Measurements from ENCODE around the gene MEF2D.

The MEF2D gene

GRCh38 chr1:156423422-156424352 is 76.9 kb downstream of the MEF2D start:
- H3K27ac ChIP-seq (ENCODE audit: extremely low read depth, low read depth, low read length): no peak overlapping the region
- CTCF ChIA-PET: interaction anchor here (0.9 to 2.6 kb wide), 10 partner anchors 8 to 41 kb away, joined by 3 to 14 read pairs (median 5); no protein-coding TSS in a partner anchor
- H3K36me3 ChIP-seq (ENCODE audit: control insufficient read depth in 2 of 2, insufficient read depth in 1 of 2, low read length in 2 of 2): no peaks in the 10 kb centered on the region
- TF ChIP-seq ZNF335 (tag by site-specific recombination; conservative IDR thresholded peaks at IDR 0.05) (no peak), ZNF211 (tag by site-specific recombination; IDR thresholded peaks at IDR 0.05; ENCODE audit: low read depth) (no peak), ZSCAN30 (tag by site-specific recombination; IDR thresholded peaks at IDR 0.05) (no peak), ZNF747 (tag by site-specific recombination; IDR thresholded peaks at IDR 0.05) (no peak), YY2 (tag by site-specific recombination; IDR thresholded peaks at IDR 0.05) (no peak), GLI4 (tag by site-specific recombination; IDR thresholded peaks at IDR 0.05) (no peak), KLF9 (tag by site-specific recombination; IDR thresholded peaks at IDR 0.05; ENCODE audit: low read depth) (no peak), ZNF48 (tag by site-specific recombination; IDR thresholded peaks at IDR 0.05) (no peak), ZNF560 (tag by site-specific recombination; IDR thresholded peaks at IDR 0.05; ENCODE audit: borderline replicate concordance) (no peak), ZNF792 (tag by site-specific recombination; IDR thresholded peaks at IDR 0.05) (no peak), TRIM28 (IDR thresholded peaks at IDR 0.05; ENCODE audit: borderline replicate concordance, low read length) (no peak), ZNF610 (tag by site-specific recombination; IDR thresholded peaks at IDR 0.05; ENCODE audit: borderline replicate concordance) (no peak), SP2 (tag by site-specific recombination; IDR thresholded peaks at IDR 0.05) (no peak), ZNF18 (tag by site-specific recombination; IDR thresholded peaks at IDR 0.05) (no peak), KLF16 (tag by site-specific recombination; IDR thresholded peaks at IDR 0.05) (no peak)
- H3K9me3 ChIP-seq (ENCODE audit: control insufficient read depth, insufficient read depth, low read depth, low read length): no peaks in the 10 kb centered on the region
- POLR2A ChIA-PET: no interaction called here
- no peak overlapping the region for H3K4me3 ChIP-seq (ENCODE audit: low read depth, low read length)
- peaks cover 2% of the 10 kb centered on the region; the same call in 1 of the 2 replicates for H3K4me1 ChIP-seq (ENCODE audit: control insufficient read depth, insufficient read depth, low read length)

- Histone ChIP-seq H3K9me3 (ENCODE audit: control insufficient read depth, insufficient read depth, low read depth, low read length) (no peaks in the 10 kb centered on the region), H3K4me1 (ENCODE audit: control insufficient read depth, insufficient read depth, low read length) (peaks cover 2% of the 10 kb centered on the region; the same call in 1 of the 2 replicates), H3K27ac (ENCODE audit: extremely low read depth, low read depth, low read length) (no peak overlapping the region), H3K36me3 (ENCODE audit: control insufficient read depth in 2 of 2, insufficient read depth in 1 of 2, low read length in 2 of 2) (no peaks in the 10 kb centered on the region), H3K4me3 (ENCODE audit: low read depth, low read length) (no peak overlapping the region)
- ChIA-PET CTCF (interaction anchor here (1.1 to 2.6 kb wide), 5 partner anchors 18 to 37 kb away, joined by 3 to 12 read pairs (median 5); no protein-coding TSS in a partner anchor), POLR2A (no interaction called here)
- TF ChIP-seq KLF10 (tag by site-specific recombination; IDR thresholded peaks at IDR 0.05): no peak
- TF ChIP-seq ZEB2 (tag by site-specific recombination; IDR thresholded peaks at IDR 0.05): no peak
- no peak for TF ChIP-seq ZIC2 (tag by site-specific recombination; IDR thresholded peaks at IDR 0.05)
- TF ChIP-seq ZNF404 (tag by site-specific recombination; IDR thresholded peaks at IDR 0.05): no peak
- no peak for TF ChIP-seq ZNF777 (tag by site-specific recombination; IDR thresholded peaks at IDR 0.05; ENCODE audit: borderline replicate concordance)
- no peak for TF ChIP-seq EGR2 (tag by site-specific recombination; IDR thresholded peaks at IDR 0.05; ENCODE audit: low read depth)
- TF ChIP-seq PRDM6 (tag by site-specific recombination; IDR thresholded peaks at IDR 0.05): no peak
- TF ChIP-seq ZNF580 (tag by site-specific recombination; IDR thresholded peaks at IDR 0.05): no peak
- TF ChIP-seq ZNF221 (tag by site-specific recombination; IDR thresholded peaks at IDR 0.05; ENCODE audit: borderline replicate concordance): no peak
These were observed 77.9 kb downstream of the MEF2D start for GRCh38 chr1:156422602-156423091.
